GM19324 (cell line): ENCODE measurements around the gene SIX4.

ENCODE experiments used
- ATAC-seq: cut with Tn5 transposase; IDR thresholded peaks from one replicate; pipeline ENCODE4 v1.9.1; 2021; ENCODE audit warnings: mild to moderate bottlenecking, moderate library complexity; ENCODE audit not compliant: unreplicated experiment, low FRiP score

SIX4 gene

DNA sequence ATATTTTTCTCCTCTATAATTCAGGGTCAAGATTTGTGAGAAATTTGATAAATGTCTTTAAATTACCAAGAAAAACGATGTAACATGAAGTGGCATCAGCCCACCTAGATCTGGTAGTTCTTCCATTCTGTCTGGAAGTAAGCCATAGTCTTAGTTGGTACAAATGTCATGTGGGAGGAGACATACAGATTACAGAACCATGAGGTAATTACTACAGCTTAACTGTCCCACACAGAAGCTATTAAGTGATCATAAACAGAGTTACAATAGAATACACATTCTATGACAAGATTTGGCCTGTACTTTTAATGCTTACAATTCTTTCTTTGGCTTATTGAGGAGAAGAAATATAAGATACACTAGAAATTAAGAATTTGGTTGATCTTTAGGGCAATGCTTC, 61.2 kb downstream of the SIX4 start:
- no peak for ATAC-seq

DNA sequence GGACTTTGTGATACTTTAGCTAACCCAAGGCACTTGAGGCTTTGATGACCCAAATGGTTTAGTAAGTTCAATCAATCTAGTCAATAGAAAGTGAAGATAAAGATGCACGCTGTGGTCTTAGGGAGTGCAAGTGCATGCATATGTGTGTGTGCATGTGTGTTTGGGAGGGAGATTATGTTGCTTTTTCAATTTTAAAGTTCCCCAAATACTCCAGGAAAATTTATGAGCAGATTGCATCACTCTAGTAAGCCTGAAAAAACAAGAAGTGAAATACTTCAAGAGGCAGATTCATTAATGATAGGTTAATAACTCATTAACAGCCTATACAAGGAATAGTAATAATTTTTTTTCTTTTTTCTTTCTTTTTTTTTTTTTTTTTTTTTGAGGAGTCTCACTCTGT, 62.4 kb downstream of the SIX4 start:
- ATAC-seq: no peak
